MCF 10A (cell line): ENCODE measurements around the gene ANKH. TPM values are rescaled to one million over a fixed set of nuclear protein-coding genes. Genes with fewer than 3 reads are reported as not detected.
"Not testable (repeated sequence)": the region's sequence is repeated elsewhere in the genome, so short reads cannot be mapped to it uniquely, and the experiment has no call there.

Experiments used
- BruUV-seq: library from RNA; stranded (reverse); fragments of 400-500 nt; replicated peaks from 2 replicates; lab custom pipeline; 2021; lab: Mats Ljungman, UMichigan
- CTCF ChIA-PET: fragments of 300-600 bp; sonication (Branson Sonifier 250); formaldehyde crosslinking; extraction: SDS; loops from one replicate; lab custom pipeline; 2021; ENCODE audit warnings: antibody characterized with exemption, inconsistent platforms; lab: Yijun Ruan, JAX
- POLR2A ChIA-PET: fragments of 300-600, 350-650 bp; sonication (Branson Sonifier 250); formaldehyde crosslinking; extraction: SDS; loops from one replicate; lab custom pipeline; 2020; ENCODE audit warnings: antibody characterized with exemption, inconsistent platforms; lab: Yijun Ruan, JAX
- DNase-seq: peaks from one replicate; pipeline ENCODE4 v3.0.0-alpha.2; 2018; ENCODE audit not compliant: unreplicated experiment
- H3K27ac Mint-ChIP-seq: one replicate; pipeline ENCODE4 v1.8.0; 2022; ENCODE audit warnings: mild to moderate bottlenecking, low read depth, mixed read lengths; ENCODE audit not compliant: unreplicated experiment
- H3K27me3 Mint-ChIP-seq: one replicate; pipeline ENCODE4 v1.8.0; 2022; ENCODE audit warnings: mixed read lengths; ENCODE audit not compliant: insufficient read depth, unreplicated experiment
- H3K36me3 Mint-ChIP-seq: one replicate; pipeline ENCODE4 v1.8.0; 2022; ENCODE audit warnings: mild to moderate bottlenecking, moderate library complexity, mixed read lengths; ENCODE audit not compliant: insufficient read depth, unreplicated experiment
- H3K4me1 Mint-ChIP-seq: one replicate; pipeline ENCODE4 v1.8.0; 2022; ENCODE audit warnings: mixed read lengths; ENCODE audit not compliant: insufficient read depth, unreplicated experiment
- H3K4me3 Mint-ChIP-seq: one replicate; pipeline ENCODE4 v1.8.0; 2022; ENCODE audit warnings: mild to moderate bottlenecking, moderate library complexity, mixed read lengths; ENCODE audit not compliant: unreplicated experiment
- H3K9me3 Mint-ChIP-seq: one replicate; pipeline ENCODE4 v1.8.0; 2022; ENCODE audit warnings: mixed read lengths; ENCODE audit not compliant: unreplicated experiment
- intact Hi-C: fragments of 100-400 bp; cut with micrococcal nuclease; formaldehyde crosslinking; loops from 2 replicates; pipeline ENCODE4 v1.14.1; 2022
- total RNA-seq: library from RNA; stranded (reverse); gene quantifications from 2 replicates; pipeline ENCODE4 v1.2.3, GENCODE V29; 2022
- TF ChIP-seq, protein P1 (sequence below): fragments of 200-600 bp; IDR thresholded peaks from one replicate; pipeline ENCODE4 v1.8.0; 2022; ENCODE audit warnings: antibody characterized with exemption, mild to moderate bottlenecking; ENCODE audit not compliant: unreplicated experiment

Gene ANKH
- total RNA-seq, 1 experiment from 2014 or later, result 65.7 TPM

DNA sequence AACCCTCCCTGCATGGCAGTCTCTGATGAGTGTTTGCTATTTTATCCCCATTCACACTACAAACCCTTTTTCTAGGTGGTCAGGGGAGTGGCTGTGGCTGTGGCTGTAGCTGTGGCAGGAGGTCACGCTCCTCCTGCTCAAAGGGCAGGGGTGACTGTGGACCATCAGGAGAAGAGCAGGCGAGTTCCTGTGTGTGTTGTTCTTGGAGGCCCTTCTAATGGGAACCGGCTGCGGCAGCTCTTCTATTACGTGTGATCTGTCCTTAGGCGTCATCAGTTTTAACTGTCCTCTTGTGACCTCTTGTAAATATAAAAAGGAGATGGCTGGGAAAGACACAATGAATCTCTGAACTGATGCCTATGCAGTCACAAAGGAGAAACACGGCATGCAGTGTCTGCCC lies 65.1 kb downstream of the ANKH start:
- no TSS peak for BruUV-seq
- POLR2A ChIA-PET, result no interaction called here
- H3K27ac Mint-ChIP-seq, result no peak overlapping the region

GRCh38 chr5:14802541-14802940 lies 69.0 kb downstream of the ANKH start:
- Mint-ChIP-seq H3K4me3 (no peak overlapping the region), H3K27ac (no peak overlapping the region), H3K36me3 (no peaks in the 10 kb centered on the region), H3K27me3 (no peaks in the 10 kb centered on the region), H3K9me3 (no peaks in the 10 kb centered on the region), H3K4me1 (no peaks in the 10 kb centered on the region)
- POLR2A ChIA-PET, result interaction anchor here (0.6 kb wide), 1 partner anchor 11 kb away, joined by 3 read pairs; no protein-coding TSS in a partner anchor
- TF ChIP-seq, protein P1, sequence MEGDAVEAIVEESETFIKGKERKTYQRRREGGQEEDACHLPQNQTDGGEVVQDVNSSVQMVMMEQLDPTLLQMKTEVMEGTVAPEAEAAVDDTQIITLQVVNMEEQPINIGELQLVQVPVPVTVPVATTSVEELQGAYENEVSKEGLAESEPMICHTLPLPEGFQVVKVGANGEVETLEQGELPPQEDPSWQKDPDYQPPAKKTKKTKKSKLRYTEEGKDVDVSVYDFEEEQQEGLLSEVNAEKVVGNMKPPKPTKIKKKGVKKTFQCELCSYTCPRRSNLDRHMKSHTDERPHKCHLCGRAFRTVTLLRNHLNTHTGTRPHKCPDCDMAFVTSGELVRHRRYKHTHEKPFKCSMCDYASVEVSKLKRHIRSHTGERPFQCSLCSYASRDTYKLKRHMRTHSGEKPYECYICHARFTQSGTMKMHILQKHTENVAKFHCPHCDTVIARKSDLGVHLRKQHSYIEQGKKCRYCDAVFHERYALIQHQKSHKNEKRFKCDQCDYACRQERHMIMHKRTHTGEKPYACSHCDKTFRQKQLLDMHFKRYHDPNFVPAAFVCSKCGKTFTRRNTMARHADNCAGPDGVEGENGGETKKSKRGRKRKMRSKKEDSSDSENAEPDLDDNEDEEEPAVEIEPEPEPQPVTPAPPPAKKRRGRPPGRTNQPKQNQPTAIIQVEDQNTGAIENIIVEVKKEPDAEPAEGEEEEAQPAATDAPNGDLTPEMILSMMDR, result no peak
- DNase-seq, result no peak
- intact Hi-C loops, result no loop called here
- CTCF ChIA-PET, result interaction anchor here (0.6 kb wide), 3 partner anchors 28 to 1650 kb away, joined by 3 to 4 read pairs (median 3); no protein-coding TSS in a partner anchor
- BruUV-seq, result no TSS peak

More for the DNA sequence above, 65.1 kb downstream of the ANKH start:
- no peaks in the 10 kb centered on the region for H3K36me3 Mint-ChIP-seq
- no peak overlapping the region for H3K4me3 Mint-ChIP-seq
- H3K4me1 Mint-ChIP-seq, result peaks cover 17% of the 10 kb centered on the region
- H3K9me3 Mint-ChIP-seq, result no peaks in the 10 kb centered on the region
- TF ChIP-seq, protein P1, result no peak
- no peaks in the 10 kb centered on the region for H3K27me3 Mint-ChIP-seq
- intact Hi-C loops, result no loop called here
- CTCF ChIA-PET, result interaction anchor here (1.0 to 1.1 kb wide), 2 partner anchors 12 to 67 kb away, joined by 3 read pairs; no protein-coding TSS in a partner anchor
- no peak for DNase-seq

DNA sequence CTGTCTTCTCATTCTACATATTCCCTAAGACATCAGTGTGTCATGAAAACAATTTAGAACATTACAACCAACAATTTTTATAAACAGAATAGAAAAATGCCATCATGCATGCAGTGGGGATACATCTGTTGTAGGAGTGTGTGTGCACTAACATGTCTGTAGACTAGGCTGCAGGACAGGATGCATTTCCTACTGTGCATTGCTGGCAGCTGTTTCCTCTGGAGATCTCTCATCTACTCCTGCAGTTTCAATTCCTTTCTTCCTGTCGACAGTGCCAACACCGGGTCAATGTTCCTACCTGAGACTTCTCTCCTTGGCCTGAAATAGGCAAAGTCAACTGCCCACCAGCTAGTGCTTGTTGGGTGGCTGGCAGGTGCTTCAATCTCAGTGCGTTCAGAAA lies 69.8 kb downstream of the ANKH start:
- ChIA-PET CTCF (interaction anchor here (0.6 kb wide), 1 partner anchor 27 kb away, joined by 5 read pairs; no protein-coding TSS in a partner anchor), POLR2A (interaction anchor here (1.4 kb wide), 1 partner anchor 8 kb away, joined by 3 read pairs; no protein-coding TSS in a partner anchor)
- H3K9me3 Mint-ChIP-seq, result no peaks in the 10 kb centered on the region
- no peak for DNase-seq
- no peaks in the 10 kb centered on the region for H3K36me3 Mint-ChIP-seq
- H3K4me1 Mint-ChIP-seq, result peaks cover 5% of the 10 kb centered on the region
- no peaks in the 10 kb centered on the region for H3K27me3 Mint-ChIP-seq
- no peak overlapping the region for H3K4me3 Mint-ChIP-seq
- intact Hi-C loops, result no loop called here
- no TSS peak for BruUV-seq
- TF ChIP-seq, protein P1, result no peak
- no peak overlapping the region for H3K27ac Mint-ChIP-seq

DNA sequence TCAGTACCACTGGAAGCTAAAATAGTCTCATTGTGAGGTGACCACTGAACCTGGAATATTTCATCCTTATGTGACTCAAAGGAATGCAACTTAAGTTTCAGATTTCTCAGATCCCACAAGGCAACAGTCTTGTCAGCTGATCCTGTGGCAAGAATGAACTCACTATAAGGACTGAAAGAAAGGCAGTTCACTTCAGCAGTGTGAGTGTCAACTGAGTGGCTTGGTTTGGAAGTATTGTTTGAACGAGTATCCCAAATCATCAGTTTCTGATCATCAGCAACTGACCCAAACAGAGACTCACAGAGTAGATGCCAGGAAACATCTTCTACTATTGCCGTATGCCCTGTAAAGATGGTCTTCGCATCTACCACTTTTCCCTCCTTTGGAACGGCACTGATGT lies 74.2 kb downstream of the ANKH start:
- H3K36me3 Mint-ChIP-seq, POLR2A ChIA-PET, intact Hi-C loops, BruUV-seq, H3K27me3 Mint-ChIP-seq, H3K4me3 Mint-ChIP-seq, DNase-seq, H3K9me3 Mint-ChIP-seq, H3K27ac Mint-ChIP-seq, CTCF ChIA-PET, H3K4me1 Mint-ChIP-seq: not testable (repeated sequence)
